ENCODE measurements around the gene C6orf141.
A peak's percentile ranks its signal among the peaks of the same experiment; 100 is the strongest.

Gene C6orf141

GRCh38 chr6:49550492-49551077 is at the start of gene C6orf141:
C6orf141 (plus strand) TSS chr6:49550668; CDS start chr6:49550793, 125 bp downstream.
- peak; percentile 63 for DNase-seq

- no peak for DNase-seq
Observed at GRCh38 chr6:49504666-49505065, 45.8 kb upstream of the C6orf141 start.

- DNase-seq, result no peak
Observed at GRCh38 chr6:49506569-49507111, 43.8 kb upstream of the C6orf141 start.

DNA sequence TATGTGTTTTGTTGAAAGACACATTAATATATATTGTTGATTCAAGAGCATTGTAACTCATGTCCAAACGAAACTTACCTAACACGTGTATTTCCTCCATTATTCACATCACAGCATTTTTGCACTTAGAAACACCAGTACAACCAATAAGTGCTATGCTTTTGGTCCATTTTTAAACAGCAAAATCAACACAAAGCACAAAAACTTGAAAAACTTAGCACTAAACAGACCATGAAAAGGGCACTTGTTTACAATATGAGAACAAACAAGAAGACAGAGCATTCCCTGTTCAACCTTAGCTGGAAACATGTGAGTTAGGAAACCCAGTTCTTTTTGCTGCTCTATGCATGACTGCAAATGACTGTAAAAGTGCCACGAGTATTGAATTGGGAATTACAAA is 41.1 kb upstream of the C6orf141 start:
- DNase-seq, result no peak

DNA sequence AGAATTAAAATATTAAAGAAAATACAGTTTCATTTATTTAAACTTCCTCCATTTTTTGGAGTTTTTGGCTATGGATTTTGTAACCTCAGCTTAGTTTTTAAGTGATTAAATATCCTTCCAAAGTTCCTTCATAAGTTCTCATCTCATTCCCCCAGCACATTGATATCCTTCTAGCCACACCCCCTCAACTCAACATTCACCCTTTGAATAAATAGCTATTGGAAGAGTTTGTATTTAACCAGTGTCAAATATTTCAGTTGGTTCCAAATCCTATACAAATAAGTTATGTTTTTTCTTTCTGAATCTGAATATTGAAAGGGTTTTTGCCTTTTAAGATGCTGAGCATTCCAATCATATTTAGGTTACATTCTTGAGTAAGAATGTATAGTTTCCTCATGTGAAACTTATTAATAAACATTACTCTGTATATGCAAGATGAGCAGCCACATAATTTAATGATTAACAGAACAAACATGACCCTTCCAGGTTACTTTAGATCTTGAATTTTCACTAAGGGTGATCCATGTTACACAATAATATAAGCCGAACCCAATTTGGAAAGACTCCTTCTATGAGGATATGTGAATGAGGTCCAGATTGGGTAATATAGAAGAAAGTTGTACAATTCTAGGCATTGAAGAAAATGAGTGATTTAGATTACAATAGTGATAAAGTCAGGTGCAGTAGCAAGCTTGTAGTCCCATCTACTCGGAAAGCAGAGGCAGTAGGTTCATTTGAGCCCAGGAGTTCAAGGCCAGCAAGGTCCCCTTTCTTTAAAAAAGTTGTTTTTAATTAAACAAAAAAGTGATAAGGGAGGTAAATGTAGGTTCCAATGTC is 37.1 kb upstream of the C6orf141 start:
- DNase-seq, result no peak

- DNase-seq, result no peak
Observed at GRCh38 chr6:49514571-49515484, 35.6 kb upstream of the C6orf141 start.

DNA sequence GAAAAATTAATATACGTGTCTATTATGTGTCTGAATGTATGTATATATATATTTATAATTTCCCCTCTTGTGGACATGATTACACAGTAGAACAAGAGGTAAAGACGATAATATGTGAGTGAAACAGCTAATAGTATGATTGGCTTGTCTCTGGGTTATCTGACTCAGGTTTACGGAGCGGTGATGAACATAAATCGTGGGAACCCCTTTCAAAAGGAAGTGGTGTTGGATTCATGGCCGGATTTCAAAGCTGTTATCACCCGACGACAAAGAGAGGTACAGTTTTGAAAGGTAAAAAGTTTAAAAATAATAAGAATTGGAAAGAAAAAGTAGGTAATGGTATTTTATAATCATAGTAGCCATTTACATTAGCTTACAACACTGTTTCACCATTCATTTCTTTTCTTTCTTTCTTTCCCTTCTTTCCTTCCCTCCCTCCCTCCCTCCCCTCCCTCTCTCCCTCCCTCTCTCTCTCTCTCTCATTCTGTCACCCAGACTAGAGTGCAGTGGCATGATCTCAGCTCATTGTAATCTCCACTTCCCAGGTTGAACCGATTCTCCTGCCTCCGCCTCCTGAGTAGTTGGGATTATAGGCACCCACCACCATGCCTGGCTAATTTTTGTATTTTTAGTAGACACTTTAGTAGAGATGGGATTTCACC is 34.9 kb upstream of the C6orf141 start:
- DNase-seq, result no peak

DNA sequence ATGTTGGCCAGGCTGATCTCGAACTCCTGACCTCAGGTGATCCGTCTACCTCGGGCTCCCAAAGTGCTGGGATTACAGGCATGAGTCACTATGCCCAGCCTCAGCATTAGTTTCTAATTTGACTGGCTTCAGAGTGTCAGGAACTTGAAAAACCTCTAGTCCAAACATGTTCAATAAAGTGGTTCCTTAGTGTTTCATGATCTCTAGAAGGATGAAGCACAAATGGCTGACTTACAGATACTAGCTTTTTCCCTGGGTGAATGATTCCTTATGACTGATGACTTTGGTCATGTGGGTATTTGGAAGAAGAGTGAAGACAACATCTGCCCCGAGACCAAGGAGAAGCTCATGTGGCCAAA is 34.3 kb upstream of the C6orf141 start:
- DNase-seq, result no peak

DNA sequence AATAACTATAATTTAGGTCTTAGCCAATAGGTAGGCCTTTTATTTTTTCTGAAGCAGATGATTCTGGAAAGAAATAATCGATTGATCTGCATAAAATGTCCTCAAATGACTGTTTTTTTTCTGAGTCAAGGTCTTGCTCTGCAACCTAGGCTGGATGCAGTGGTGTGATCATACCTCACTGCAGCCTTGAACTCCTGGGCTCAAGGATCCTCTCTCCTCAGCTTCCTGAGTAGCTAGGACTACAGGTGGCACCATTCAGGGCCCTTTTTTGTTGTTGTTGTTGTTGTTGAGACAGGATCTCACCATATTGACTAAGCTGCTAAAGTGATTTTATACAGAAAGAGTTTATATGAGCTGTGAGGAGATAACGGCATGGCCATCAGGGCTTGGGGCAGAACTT is 32.5 kb upstream of the C6orf141 start:
- DNase-seq, result no peak

- DNase-seq, result no peak
Observed at GRCh38 chr6:49519660-49520059, 30.8 kb upstream of the C6orf141 start.

GRCh38 chr6:49522710-49523593 is 27.5 kb upstream of the C6orf141 start:
- DNase-seq, result no peak

GRCh38 chr6:49523901-49524300 is 26.6 kb upstream of the C6orf141 start:
- DNase-seq, result no peak

DNA sequence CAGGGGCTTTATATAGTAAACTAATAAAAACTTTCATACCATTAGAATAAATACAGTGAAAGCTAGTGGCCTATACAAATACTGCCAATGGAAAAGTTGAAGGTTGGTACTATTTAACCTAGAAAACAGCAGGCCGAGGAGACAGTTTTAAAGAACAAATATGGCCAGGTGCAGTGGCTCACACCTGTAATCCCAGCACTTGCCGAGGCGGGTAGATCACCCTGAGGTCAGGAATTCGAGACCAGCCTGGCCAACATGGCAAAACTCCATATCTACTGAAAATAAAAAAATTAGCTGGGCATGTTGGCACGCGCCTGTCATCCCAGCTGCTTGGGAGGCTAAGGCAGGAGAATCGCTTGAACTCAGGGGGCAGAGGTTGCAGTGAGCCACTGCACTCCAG is 25.9 kb upstream of the C6orf141 start:
- DNase-seq, result no peak

DNA sequence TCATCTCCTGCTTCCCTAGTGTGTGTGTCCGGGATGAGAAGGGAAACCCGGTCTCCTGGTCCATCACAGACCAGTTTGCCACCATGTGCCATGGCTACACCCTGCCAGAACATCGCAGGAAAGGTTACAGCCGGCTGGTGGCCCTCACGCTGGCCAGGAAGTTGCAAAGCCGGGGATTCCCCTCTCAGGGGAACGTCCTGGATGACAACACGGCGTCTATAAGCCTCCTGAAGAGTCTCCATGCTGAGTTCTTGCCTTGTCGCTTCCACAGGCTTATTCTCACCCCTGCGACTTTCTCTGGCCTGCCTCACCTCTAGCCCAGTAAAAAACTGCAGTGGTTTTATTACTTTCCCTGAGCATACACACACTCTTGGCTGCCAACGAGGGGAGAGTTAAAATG is 23.9 kb upstream of the C6orf141 start:
- DNase-seq, result no peak

- no peak for DNase-seq
Observed at GRCh38 chr6:49527320-49527719, 23.1 kb upstream of the C6orf141 start.

GRCh38 chr6:49528571-49528970 is 21.9 kb upstream of the C6orf141 start:
- DNase-seq, result no peak

- DNase-seq, result no peak
Observed at GRCh38 chr6:49530141-49530776, 20.2 kb upstream of the C6orf141 start.

DNA sequence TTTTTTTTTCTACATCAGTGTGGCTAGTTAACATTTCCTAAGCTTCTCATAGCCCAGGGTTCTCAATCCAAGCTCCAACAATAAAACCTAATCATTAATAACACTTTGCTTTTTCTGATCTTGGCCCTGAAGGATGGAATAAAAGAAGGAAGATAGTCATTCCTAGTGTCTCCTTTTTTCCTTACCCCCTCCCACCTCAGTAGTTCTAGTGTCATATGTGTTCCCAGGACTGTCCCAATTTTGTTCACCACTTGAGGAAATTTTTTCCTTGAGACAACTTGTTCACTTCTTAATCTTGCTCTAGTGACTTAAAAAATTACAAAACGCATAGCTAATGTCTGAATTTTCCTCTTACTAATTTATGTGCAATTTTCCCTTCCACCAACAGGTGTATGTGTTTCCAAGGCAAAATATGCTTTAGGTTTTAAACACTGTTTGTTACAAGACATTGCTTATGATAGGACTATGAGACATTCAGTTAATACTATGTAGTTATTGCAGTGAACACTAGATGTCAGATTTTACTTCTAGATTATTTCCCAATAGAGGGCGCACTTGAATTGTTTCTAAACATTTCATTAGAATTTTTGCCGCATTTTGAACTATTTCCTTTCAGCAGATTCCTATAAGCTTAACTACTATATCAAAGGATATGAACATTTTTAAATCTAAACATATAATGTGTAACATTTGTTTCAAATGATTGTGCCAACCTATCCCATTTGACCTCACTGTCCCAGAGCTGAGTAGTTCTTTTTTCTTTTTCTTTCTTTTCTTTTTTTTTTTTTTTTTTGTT is 18.5 kb upstream of the C6orf141 start:
- DNase-seq, result no peak

DNA sequence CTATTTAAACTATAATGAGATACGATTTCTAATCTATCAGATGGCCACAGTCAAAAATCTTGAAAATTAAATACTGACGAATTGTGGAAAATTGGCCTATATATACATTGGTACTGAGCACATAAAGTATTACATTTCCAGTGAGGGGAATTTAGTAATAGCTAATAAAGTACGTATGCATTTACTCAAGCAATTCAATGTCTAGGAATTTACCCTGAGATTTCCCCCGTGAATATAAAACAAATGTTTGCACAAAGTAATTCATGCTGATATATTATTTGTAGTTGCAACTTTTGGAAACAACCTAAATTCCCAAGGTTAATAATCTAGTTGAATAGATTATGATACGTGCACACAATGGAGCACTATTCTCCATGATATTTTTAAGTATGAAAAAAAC is 14.7 kb upstream of the C6orf141 start:
- no peak for DNase-seq

DNA sequence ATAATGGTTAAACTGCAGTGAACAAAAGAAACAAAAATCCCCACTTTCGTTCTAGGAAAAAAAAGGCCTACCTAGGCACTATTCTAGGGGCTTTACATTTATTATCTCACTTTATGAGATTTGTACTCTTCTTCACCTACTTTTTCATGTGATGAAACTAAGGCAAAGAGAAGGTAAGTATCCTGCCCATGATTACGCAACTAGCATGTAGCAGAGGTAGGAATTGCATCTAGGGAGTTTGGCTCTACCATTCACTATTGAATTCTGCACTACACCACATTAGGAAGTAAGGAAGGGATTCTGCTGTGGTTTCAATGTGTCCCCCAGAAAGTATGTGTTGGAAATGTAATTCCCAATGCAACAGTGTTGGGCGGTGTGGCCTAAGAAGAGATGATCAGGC is 11.4 kb upstream of the C6orf141 start:
- no peak for DNase-seq
